Measurements from ENCODE around the gene B4GALNT4.
"Not testable (repeated sequence)": the region's sequence is repeated elsewhere in the genome, so short reads cannot be mapped to it uniquely, and the experiment has no call there.

The B4GALNT4 gene

DNA sequence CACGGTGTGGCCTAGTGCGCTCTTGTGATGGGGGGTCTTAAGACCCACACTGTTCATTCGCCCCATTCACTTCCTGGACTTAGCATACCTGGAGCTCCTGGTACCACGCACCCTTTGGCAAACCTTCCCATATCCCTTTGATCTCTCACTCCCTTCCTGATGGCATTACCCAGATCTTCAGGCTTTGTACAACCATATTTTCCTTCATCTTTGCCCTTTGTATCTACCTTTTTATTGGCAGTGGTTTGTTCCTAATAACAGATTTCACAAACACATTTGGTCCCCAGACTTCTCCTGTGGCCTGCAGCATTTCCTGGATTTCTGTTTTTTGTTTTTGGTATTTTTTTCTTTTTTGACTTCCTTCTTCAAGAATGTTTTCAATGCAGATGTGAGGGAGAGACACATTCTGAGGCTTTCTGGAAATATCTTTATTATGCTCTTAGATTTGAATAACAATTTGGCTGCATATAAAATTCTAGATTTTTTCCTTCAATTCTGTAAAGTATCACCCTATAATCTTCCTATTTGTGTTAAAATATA lies 32.6 kb upstream of the B4GALNT4 start:
- peaks cover 61% of the 10 kb centered on the region for H3K4me1 ChIP-seq
- H3K27ac ChIP-seq: peak overlapping the region; percentile 45
- no peaks in the 10 kb centered on the region for H4K20me1 ChIP-seq
- H3K4me2 ChIP-seq: peak overlapping the region; percentile 76
- no peak for TF ChIP-seq Cebpa-rat (IDR thresholded peaks at IDR 0.05)
- H3K4me3 ChIP-seq: no peak overlapping the region
- H3K9me3 ChIP-seq: peaks cover 18% of the 10 kb centered on the region
- H3K27me3 ChIP-seq: no peaks in the 10 kb centered on the region
- no peaks in the 10 kb centered on the region for H3K36me3 ChIP-seq
- H3K9ac ChIP-seq: peak overlapping the region; percentile 59; the same call in 1 of the 2 replicates

DNA sequence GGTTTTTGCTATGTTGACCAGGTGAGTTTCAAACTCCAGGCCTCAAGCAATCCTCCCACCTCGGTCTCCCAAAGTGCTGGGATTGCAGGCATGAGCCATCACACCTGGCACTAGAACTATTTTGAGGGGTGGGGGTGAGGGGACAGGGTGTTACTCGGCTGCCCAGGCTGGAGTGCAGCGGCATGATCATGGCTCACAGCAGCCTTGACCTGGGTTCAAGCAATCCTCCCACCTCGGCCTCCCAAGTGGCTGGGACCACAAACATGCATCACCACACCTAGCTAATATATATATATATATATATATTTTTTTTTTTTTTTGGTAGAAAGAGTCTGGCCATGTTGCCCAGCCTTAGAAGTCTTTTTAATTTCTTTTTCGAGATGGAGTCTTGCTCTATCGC lies 31.6 kb upstream of the B4GALNT4 start:
- Histone ChIP-seq H3K4me3 (no peak overlapping the region), H3K27ac (peak overlapping the region; percentile 44; the same call in 1 of the 2 replicates), H4K20me1 (no peaks in the 10 kb centered on the region), H3K4me2 (peak overlapping the region; percentile 7; the same call in 1 of the 2 replicates), H3K4me1 (peaks cover 61% of the 10 kb centered on the region), H3K36me3 (no peaks in the 10 kb centered on the region), H3K9ac (no peak overlapping the region), H3K27me3 (no peaks in the 10 kb centered on the region), H3K9me3 (peaks cover 20% of the 10 kb centered on the region)
- TF ChIP-seq Cebpa-rat (IDR thresholded peaks at IDR 0.05): no peak

DNA sequence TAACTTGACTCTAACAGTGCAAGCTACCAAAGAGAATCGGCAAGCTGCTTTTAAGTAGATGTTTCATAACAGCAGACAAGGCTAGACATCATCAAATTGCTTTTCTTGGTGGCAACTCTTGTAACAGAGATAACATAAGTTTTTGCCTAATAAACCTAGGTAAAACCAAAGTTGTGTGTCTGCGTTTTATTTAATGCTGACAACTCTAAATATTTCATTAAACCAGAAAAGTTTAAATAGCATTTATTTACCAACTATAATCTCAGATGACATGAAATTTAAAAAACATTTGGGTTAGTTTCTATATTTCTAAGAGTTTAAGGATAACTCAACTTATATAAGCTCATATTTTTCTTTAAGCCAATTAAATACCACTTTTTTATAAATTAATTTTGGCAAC lies 29.3 kb upstream of the B4GALNT4 start:
- Histone ChIP-seq H3K9ac (no peak overlapping the region), H3K27ac (no peak overlapping the region), H4K20me1 (no peaks in the 10 kb centered on the region), H3K27me3 (no peaks in the 10 kb centered on the region), H3K36me3 (no peaks in the 10 kb centered on the region), H3K9me3 (peaks cover 13% of the 10 kb centered on the region), H3K4me2 (no peak overlapping the region), H3K4me1 (peaks cover 45% of the 10 kb centered on the region), H3K4me3 (no peak overlapping the region)
- no peak for TF ChIP-seq Cebpa-rat (IDR thresholded peaks at IDR 0.05)

DNA sequence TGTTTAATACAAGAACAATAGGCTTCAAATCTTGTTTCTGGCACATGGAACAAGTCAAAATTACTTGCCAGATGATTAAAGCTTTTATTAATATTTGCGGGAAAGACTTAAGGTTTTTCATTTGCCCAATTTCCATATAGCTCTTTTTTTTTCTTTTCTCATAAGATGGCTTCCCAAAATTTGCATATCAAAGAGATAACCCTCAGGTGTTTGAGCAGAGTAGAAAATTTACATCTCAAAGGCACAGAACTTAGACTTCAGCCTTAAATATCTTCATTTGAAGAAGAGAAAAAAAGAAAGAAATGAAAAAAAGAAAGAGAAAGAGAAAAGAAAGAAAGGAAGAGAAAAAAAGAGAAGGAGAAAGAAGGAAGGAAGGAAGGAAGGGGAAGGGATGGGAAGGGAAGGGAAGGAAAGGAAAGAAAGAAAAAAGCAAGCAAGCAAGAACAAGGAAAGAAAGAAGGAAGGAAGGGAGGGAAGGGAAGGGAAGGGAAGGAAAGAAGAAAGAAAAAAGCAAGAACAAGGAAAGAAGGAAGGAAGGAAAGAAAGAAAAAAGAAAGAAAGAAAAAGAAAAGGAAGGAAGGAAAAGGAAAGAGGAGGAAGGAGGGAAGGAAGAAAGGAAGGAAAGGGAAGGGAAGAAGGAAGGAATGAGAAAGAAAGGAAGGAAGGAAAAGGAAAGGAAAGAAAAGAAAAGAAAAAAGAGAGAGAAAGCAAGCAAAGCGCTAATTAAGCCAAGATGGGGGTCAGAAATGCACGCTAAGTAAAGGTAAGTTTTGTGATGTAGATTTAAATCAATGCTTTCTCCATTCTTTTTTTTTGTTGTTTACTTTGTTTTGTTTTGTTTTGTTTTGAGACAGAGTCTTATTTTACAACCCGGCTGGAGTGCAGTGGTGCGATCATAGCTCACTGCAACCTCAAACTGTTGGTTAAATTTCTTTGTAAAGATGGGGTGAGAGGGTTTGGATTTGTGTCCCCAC lies 28.5 kb upstream of the B4GALNT4 start:
- Histone ChIP-seq H3K4me1 (peaks cover 38% of the 10 kb centered on the region), H3K27me3 (no peaks in the 10 kb centered on the region), H3K36me3 (no peaks in the 10 kb centered on the region), H3K4me3 (peak overlapping the region; percentile 17; the same call in 1 of the 2 replicates), H3K4me2 (peak overlapping the region; percentile 58), H3K9me3 (peaks cover 13% of the 10 kb centered on the region), H3K27ac (peak overlapping the region; percentile 72; the same call in 1 of the 2 replicates), H3K9ac (no peak overlapping the region), H4K20me1 (no peaks in the 10 kb centered on the region)
- no peak for TF ChIP-seq Cebpa-rat (IDR thresholded peaks at IDR 0.05)

DNA sequence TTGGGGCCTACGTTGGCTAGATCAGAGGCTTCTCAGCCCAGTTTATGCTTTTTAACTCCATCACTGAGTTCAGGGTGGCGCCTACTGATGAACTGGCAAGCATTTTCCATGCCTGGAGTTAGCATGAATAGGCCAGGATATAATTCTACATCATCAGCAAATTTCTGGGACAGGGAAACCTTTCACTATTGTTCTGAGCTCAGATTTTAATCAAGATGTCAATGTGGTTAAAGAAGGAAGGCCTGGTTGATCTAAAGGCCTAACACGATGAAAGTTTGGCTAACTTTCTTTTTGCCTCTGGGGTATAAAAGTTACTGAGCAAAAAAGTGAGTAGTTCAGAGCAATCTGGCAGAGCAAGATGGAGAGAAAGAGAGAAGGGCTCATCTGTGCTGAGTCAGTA lies 27.0 kb upstream of the B4GALNT4 start:
- H3K27ac ChIP-seq: peak overlapping the region; percentile 72; the same call in 1 of the 2 replicates

DNA sequence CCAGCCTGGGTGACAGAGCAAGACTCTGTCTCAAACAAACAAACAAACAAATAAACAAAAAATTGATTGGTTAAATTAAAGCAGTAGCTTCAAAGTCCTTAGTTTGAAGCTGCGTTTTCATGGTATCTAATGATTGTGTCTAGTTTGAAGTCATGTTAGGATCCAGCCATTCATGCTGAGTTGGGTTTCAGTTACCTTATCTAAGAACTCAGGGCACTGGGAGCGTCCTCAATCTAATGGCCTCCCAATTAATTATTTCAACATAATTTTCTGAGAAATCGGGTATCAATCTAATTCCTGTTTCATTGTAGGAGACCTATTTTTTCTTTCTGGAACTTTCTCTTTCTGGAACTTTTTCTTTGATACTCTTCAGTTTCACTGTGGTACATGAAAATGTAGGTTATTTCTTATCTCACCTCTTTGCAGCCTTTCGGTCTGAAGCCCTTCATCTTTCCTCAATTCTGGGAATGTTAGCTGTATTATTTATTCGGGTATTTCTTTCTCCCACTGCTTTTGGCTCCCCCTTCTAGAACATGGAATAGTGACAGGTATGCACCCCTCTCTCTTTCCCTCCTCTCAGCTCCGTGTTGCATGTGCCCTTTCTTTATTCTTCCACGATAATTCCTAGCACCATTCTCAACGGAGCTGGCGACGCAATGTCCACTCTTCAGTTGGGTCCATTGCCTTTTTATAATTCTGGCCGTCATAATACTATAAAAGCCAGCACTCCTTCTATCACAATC lies 24.3 kb upstream of the B4GALNT4 start:
- H3K4me3 ChIP-seq: no peak overlapping the region
- no peaks in the 10 kb centered on the region for H4K20me1 ChIP-seq
- H3K4me1 ChIP-seq: peaks cover 41% of the 10 kb centered on the region
- H3K27ac ChIP-seq: no peak overlapping the region
- H3K27me3 ChIP-seq: no peaks in the 10 kb centered on the region
- no peak overlapping the region for H3K9ac ChIP-seq
- no peak overlapping the region for H3K4me2 ChIP-seq
- no peak for TF ChIP-seq Cebpa-rat (IDR thresholded peaks at IDR 0.05)
- H3K36me3 ChIP-seq: no peaks in the 10 kb centered on the region
- H3K9me3 ChIP-seq: peaks cover 13% of the 10 kb centered on the region

More for the DNA sequence above, 27.0 kb upstream of the B4GALNT4 start:
- Histone ChIP-seq H4K20me1 (no peaks in the 10 kb centered on the region), H3K9me3 (peaks cover 13% of the 10 kb centered on the region), H3K4me2 (peak overlapping the region; percentile 58), H3K4me3 (no peak overlapping the region), H3K27me3 (no peaks in the 10 kb centered on the region), H3K9ac (no peak overlapping the region), H3K36me3 (no peaks in the 10 kb centered on the region), H3K4me1 (peaks cover 24% of the 10 kb centered on the region)
- TF ChIP-seq Cebpa-rat (IDR thresholded peaks at IDR 0.05): no peak

DNA sequence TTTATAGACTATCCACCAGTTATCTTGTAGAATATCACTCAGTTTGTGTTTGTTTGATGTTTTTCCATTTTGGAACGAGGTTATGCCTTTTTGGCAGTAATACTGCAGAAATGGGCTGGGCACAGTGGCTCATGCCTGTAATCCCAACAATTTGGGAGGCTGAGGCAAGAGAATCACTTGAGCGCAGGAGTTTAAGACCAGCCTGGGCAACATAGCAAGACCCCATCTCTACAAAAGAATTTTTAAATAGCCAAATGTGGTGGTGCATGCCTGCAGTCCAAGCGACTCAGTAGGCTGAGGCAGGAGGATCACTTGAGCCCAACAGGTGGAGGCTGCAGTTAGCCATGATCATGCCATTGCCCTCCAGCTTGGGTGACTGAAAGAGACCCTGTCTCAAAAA lies 22.8 kb upstream of the B4GALNT4 start:
- Histone ChIP-seq H4K20me1 (no peaks in the 10 kb centered on the region), H3K9ac (no peak overlapping the region), H3K9me3 (peaks cover 4% of the 10 kb centered on the region), H3K4me3 (no peak overlapping the region), H3K27ac (no peak overlapping the region), H3K4me1 (peaks cover 50% of the 10 kb centered on the region), H3K36me3 (no peaks in the 10 kb centered on the region), H3K27me3 (no peaks in the 10 kb centered on the region), H3K4me2 (no peak overlapping the region)
- TF ChIP-seq Cebpa-rat (IDR thresholded peaks at IDR 0.05): no peak

DNA sequence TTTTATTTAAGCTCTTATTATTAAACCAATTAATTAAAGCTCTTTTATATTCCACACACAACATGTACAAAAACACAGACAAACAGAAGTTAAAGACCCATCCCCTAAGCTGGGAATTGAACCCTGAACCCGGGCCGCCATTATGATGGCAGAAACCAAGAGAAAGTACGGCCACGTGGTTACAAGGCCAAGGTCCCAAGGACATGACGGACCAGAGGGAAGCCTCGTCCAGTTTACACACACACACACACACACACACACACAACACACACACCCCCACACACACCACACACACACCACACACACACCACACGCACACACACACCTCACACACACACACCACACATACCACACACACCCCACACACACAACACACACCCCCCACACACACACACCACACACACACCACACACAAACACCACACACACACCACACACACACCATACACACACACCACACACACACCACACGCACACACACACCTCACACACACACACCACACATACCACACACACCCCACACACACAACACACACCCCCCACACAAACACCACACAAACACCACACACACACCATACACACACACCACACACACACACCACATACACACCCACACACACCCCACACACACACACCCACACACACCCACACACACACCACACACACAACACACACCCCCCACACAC lies 19.9 kb upstream of the B4GALNT4 start:
- not testable (repeated sequence) for H3K9ac ChIP-seq, H3K4me2 ChIP-seq, H3K27me3 ChIP-seq, H3K36me3 ChIP-seq, H3K27ac ChIP-seq, H4K20me1 ChIP-seq, H3K9me3 ChIP-seq, H3K4me3 ChIP-seq
- peaks cover 59% of the 10 kb centered on the region for H3K4me1 ChIP-seq

DNA sequence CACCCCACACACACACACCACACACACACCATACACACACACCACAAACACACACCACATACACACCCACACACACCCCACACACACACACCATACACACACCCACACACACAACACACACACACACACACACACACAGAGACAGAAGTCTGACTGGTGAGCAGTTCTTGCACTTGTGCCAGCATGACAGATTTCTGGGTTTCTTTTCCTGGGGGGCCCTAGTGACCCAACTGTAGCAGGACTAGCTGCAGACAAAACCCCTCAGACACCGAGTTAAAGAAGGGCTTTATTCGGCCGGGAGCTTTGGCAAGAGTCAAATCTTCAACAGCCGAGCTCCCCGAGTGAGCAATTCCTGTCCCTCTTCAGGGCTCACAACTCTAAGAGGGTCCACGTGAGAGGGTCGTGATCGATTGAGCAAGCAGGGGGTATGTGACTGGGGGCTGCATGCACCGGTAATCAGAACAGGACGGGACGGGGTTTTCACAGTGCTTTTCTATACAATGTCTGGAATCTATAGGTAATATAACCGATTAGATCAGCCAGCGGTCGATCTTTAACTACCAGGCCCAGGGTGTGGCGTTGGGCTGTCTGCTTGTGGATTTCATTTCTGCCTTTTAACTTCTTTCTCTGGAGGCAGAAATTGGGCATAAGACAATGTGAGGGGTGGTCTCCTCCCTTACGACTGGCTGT lies 19.1 kb upstream of the B4GALNT4 start:
- peak overlapping the region; percentile 54 for H3K27ac ChIP-seq
- H3K4me2 ChIP-seq: peak overlapping the region; percentile 67
- peaks cover 67% of the 10 kb centered on the region for H3K4me1 ChIP-seq

More for the DNA sequence above, 19.1 kb upstream of the B4GALNT4 start:
- H3K9ac ChIP-seq: peak overlapping the region; percentile 39; the same call in 1 of the 2 replicates
- not testable (repeated sequence) for H3K4me3 ChIP-seq, H4K20me1 ChIP-seq, H3K36me3 ChIP-seq, H3K9me3 ChIP-seq, H3K27me3 ChIP-seq
